Activated T-cell treated with anti-CD3 and anti-CD28 coated beads for 24 hours (primary cell): Measurements from ENCODE around the gene MYCT1.
"Not testable (repeated sequence)": the region's sequence is repeated elsewhere in the genome, so short reads cannot be mapped to it uniquely, and the experiment has no call there.

Experiments used
- DNase-seq: peaks from one replicate; pipeline ENCODE4 v3.0.0-alpha.2; 2020; ENCODE audit warnings: low read depth

MYCT1 gene

DNA sequence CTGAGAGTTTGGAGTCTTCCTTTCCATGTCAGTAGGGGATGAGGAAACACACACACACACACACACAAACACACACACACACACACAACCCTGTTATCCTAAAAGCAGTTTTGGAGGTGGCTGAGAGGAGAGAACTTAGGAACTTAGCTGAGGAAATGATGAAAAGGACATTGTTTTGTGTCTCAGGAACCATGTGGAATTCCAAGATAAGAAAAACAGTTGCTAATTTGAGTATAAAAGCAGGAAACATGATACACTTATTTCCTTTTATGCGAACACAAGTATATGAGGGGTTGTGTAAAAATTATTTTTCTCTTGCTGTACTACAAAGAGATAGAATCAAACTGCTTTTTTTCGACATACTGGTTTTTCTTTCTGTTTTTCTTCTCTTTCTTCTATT is at the start of gene MYCT1:
Gene MYCT1, plus strand, starts transcription at position 264 of the 400 bp plus-strand sequence. Its CDS starts 6 bp downstream, at position 270.
- no peak for DNase-seq

DNA sequence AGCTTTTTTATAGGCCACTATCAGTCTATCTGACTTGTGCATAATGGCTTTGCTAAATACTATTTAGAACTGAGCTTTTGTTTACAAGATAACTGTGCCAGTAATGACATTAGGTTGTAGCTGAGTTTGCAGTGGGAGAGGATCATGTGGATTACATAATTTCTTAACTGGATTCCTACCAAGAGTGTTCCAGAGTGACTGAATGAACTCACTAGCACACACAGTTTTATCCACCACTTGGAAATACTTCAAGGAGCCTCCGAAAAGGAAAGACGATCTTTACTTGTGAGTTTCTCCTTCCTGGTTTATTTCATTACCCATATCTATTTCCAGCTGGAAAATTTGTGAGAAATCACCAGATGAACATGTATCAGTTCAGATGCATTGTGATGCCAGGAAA is 49.6 kb upstream of the MYCT1 start:
- no peak for DNase-seq

DNA sequence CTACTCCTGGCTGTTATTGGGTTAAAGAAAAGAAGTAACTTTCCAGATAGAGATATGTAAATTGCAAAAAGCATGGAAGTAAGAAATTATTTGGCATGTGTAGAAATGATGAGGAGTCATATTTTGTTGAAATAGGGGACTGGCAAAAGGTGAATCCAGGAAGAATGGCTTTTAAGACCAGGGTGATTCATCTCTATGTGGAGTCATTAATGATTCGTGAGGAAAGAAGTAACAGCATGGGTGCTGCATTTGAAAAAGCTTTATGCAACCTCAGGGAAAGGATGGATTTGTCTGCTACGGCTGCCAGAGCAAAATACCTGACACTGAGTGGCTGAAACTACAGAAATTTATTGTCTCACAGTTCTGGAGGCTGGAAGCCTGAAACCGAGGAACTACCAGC is 45.7 kb upstream of the MYCT1 start:
- DNase-seq = no peak

DNA sequence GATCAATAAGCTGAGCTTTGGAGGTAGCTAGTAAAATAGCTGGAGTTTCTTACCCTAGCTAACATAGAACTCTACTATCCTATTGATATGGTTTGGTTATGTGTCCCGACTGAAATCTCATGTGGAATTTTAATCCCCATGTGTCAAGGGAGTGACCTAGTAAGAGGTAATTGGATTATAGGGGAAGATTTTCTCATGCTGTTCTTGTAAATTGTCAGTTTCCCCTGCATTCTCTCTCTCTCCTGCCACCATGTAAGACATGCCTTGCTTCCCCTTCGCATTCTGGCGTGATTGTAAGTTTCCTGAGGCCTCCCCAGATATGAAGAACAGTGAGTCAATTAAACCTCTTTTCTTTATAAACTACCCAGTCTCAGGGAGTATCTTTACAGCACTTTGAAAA is 35.9 kb upstream of the MYCT1 start:
- DNase-seq = no peak

DNA sequence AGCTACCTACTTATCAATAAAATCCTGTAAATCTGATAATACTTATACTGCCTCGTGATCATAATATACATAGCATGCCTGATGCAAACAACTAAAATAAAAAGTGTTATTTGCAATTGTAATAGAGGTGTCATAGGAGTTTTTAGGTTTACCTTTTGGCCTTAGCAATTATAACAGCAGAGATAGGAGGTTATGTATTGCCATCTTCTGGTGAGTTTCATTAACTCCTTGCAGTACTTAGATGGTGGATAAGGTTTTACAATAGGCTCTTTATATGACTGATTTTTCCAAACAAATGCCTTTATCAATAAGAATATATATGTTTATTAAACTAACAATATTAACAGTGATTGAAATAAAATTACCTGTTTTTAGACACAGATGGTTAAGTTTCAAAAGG is 27.8 kb upstream of the MYCT1 start:
- no peak for DNase-seq

DNA sequence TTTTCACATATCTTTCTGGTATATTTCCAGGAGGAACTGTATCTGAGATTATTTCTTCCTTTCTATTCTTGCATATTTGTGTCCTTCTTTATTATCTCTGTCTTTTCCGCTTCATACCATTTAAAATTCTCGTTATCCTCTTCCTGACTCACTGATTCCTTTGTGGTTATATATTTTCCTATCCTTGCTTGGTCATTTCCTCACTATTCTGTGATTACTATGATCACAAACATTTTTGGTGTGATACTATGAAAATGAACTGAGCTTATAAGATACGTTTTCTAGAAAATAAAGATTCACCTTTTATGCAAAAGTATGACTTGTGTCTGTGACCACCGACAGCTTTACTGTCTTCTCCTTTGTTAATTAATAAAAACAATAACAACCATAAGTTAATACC is 26.5 kb upstream of the MYCT1 start:
- DNase-seq = no peak

DNA sequence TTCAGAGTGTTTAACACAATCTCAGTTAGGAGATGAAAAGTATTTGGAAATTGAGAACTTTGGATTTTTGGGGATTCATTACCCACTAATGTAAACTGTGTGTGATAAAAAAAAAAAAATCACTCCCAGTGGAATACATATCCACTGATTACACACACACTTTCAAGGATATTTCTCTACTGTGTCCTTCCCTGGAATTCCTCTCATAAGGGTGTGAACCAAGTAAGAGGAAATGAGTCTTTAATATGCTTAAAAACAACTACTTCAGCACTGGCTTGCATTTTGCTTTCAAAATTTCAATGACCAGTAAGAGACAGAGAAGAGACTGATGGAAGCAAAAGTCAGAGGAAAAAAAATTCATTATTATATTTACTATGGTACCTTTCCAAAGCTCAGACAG is 24.5 kb upstream of the MYCT1 start:
- no peak for DNase-seq

DNA sequence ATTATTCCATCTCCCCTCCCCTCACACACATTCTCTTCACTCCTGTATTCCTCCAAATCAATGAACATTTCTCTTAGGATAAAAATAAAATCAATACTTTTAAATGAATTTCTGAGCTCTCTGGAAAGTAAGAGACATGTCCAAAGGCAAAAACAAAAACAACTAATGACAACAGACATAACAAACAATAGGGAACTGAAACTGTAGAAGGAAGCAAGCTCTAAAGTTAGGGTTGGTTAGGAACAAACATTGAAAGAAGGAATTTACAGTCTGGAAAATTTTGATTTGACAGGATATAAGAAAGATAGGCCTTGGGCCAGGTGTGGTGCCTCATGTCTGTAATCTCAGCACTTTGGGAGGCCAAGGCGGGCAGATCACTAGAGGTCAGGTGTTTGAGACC is 17.5 kb upstream of the MYCT1 start:
- no peak for DNase-seq

DNA sequence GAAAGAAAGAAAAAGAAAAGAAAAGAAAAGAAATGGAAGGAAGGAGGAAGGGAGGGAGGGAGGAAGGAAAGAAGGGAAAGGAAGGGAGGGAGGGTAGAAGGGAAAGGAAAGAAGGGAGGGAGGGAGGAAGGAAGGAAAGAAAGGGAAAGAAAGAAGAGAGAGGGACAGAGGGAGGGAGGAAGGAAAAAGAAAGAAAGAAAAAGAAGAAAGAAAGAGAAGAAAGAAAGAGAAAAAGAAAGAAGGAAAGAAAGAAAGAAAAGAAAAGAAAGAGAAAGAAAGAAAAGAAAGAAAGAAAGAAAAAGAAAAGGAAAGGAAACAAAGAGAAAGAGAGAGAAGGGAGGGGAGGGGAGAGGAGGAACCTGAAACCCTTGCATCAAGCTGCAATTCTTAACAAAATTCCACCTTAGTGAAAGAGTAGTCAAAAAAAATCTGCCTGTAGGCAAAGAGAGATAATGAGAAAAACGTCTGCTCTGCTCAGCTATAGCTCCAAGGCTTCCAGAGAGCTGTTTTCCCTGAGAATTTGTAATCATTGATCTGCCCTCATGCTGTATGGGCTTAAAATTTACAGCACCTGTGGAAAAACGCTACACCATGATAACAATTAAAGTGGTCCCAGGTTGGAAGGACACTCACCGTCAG is 16.7 kb upstream of the MYCT1 start:
- no peak for DNase-seq

DNA sequence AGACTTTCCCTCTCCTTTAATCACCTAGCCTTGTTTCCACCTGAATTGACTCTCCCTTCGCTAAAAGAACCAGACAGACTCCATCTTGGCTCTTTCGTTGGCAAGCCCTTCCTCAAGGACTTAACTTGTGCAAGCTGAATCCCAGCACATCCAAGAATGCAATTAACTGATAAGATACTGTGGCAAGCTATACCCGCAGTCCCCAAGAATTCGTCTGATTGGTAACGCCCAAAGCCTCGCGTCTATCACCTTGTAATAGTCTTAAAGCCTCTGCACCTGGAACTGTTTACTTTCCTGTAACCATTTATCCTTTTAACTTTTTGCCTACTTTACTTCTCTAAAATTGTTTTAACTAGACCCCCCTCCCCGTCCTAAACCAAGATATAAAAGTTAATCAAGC is 15.6 kb upstream of the MYCT1 start:
- DNase-seq = no peak

GRCh38 chr6:152682935-152683334 is 14.8 kb upstream of the MYCT1 start:
- DNase-seq = not testable (repeated sequence)

DNA sequence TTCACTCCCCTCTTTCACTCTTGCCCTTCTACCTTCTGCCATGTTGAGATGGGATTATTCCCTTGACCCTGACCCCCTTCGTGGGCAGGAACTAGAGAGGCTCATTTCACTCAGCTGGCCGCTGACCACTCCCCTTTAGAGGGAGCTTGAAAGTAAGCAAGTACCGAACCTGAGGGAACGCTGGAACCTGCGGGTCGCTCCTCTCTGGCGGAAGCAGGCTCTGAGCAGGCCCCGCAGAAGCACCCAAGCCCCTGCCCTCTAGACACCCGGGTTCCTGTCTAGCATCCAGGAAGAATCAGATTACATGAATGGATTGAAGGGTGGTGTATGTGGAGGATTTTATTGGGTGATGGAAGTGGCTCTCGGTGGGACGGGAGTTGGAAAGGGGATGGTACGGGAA is 11.9 kb upstream of the MYCT1 start:
- DNase-seq = no peak

GRCh38 chr6:152695372-152696045 is 2.2 kb upstream of the MYCT1 start:
- DNase-seq = no peak

DNA sequence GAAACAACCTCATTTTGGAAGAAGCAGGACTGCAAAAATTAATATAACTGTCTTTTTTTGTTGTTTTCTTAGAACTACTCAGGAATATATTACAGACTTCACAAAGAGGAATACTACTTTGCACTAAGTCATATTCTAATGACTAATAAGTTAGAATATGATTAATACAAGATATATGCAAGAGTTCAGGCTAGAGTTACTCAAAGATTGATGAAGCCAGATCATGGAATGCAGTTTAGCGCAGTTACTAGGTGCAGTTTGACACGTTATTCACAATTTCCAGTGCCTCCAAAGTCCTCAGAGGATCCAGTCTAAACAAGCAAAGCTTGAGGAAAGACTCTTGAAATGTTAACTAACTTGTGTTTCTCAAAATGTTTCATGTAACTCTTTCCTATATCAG is 1.2 kb upstream of the MYCT1 start:
- no peak for DNase-seq

GRCh38 chr6:152698692-152699091 is 995 bp downstream of the MYCT1 start:
- no peak for DNase-seq

DNA sequence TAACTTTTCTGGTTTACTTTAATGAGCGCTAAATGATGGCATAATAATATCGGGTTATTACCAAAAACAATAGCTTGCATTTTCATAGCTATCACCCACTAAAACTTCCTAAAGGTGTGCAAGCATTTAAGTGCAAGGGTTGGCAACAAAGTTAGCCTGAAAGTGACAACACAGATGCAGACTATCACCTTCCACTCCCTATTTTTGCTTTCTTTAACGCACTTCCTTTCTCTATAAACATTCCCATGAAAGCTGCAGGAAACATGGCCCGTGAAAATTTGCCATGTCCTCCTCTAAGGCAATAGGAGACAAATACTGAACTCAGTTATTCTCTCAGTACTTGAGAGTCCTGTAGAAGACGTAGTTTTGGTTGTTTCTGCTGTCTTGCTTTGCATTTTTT is 2.7 kb downstream of the MYCT1 start:
- DNase-seq = no peak

DNA sequence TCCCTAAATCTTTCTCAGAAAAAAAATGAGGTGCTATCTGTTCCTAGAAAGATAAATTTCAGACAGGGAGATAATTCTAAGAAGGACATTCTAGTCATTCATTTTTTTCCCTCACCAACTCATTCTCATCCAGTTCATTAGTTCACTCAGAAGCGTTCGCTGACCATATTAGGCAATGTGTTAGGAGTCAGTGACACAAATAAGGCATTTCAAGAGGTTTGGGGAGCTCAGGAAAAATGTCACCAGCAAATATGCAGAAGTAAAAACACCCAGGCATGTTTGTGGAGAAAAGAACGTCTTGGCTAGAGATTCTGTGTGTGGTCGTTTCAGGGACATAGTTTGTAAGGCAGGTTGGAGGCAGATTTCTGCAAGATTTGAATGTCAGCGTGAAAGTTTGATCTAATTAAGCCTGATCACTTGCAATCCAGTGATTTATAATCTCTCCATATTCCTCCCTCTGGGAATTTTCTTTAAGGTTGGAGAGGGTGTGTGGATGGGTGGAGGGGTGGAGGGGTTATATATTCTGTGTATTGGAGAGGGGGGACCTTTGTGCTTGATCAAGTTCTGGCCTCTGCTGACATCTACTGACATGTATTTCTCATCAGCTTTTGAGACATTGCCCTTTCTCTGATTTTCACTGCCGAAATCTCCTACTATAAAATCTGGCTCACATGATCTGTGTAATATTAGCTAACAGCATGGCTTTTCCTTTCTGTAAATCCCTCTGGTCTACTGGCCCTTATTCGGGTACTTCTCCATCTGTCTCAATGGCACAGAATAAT is 3.6 kb downstream of the MYCT1 start:
- no peak for DNase-seq

GRCh38 chr6:152701863-152702401 is 4.2 kb downstream of the MYCT1 start:
- DNase-seq = no peak

DNA sequence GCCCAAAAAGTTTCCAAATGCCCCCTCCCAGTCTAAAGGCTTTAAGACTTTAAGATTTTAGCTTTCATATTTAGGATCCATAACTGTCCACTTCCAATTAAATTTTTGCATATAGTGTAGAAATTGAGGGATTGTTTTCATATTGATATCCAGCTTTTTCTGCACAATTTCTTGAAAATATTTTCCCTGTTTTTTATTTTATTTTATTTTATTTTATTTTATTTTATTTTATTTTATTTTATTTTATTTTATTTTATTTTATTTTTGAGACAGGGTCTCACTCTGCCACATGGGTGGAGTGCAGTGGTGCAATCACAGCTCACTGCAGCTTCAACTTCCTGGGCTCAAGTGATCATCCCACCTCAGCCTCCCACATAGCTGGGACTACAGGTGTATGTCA is 6.1 kb downstream of the MYCT1 start:
- DNase-seq = not testable (repeated sequence)

- no peak for DNase-seq
Observed at GRCh38 chr6:152705327-152705726, 7.6 kb downstream of the MYCT1 start.

DNA sequence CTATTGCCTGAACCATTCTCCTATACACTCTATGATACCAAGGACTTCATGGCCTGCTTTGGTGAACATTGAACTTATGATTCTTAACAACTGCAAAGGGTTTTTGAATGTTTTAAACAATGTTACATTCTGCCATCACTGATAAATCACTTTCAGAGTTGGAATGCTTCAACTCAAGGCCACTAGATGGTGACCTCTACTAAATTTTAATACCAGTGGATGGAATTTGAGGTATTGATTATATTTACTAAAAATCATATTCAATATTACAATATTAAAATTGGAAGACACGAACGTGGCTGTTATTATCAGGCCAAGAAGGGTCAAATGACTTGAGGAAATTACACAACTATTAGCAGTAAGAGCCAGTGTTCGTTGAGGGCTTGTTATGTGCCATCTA is 18.6 kb downstream of the MYCT1 start:
- no peak for DNase-seq

GRCh38 chr6:152720974-152721373 is 23.3 kb downstream of the MYCT1 start:
- no peak for DNase-seq

DNA sequence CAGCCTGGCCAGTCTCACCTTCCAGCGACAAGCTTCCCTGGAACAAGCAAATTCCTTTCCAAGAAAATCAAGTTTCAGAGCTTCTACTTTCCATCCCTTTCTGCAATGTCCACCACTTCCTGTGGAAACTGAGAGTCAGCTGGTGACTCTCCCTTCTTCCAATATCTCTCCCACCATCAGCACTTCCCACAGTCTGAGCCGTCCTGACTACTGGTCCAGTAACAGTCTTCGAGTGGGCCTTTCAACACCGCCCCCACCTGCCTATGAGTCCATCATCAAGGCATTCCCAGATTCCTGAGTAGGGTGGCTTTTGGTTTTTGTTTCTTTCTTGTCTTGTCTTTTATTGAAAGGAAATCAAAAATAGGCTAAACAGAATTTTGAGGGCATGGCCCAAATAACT is 24.3 kb downstream of the MYCT1 start:
- DNase-seq = no peak
